Measurements from ENCODE around the gene FRS3.
"Not testable (repeated sequence)": the region's sequence is repeated elsewhere in the genome, so short reads cannot be mapped to it uniquely, and the experiment has no call there.

Gene FRS3

DNA sequence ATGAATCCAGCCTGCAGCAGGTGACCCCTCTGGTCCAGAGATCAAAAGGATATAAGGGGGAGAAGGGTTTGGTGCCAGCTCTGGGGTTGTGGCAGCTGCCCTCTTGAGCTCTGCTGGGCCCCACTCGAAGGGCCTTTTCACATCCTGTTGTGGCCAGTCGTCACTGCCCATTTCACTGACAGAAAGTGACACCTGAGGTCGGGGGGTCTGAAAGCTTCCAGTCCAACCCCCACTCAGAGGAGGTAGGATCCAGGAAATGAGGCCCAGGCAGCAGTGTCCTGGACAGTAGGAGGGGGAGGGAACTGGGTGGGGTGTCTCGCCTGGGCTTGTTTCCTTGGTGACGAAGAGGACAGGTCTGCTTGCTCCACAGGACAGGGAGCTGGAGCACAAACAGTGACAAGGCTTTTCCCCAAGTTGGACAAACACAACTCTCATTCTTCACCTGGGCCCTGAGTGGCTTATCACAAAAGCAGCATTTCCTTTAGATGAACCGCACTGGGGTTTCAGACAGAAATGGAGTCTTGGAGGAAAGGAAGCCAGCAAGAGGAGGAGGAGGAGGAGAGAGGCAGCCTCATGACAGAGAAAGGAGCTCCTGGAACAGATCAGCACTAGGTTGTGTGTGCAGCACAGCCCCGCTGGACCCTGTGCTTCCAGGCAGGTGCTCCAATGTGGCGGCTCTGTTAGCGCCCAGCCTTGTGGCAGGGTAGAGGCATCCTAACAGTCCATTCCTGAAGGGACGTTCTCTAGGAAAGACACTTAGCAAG, 11.0 kb downstream of the FRS3 start:
- no peak for DNase-seq

DNA sequence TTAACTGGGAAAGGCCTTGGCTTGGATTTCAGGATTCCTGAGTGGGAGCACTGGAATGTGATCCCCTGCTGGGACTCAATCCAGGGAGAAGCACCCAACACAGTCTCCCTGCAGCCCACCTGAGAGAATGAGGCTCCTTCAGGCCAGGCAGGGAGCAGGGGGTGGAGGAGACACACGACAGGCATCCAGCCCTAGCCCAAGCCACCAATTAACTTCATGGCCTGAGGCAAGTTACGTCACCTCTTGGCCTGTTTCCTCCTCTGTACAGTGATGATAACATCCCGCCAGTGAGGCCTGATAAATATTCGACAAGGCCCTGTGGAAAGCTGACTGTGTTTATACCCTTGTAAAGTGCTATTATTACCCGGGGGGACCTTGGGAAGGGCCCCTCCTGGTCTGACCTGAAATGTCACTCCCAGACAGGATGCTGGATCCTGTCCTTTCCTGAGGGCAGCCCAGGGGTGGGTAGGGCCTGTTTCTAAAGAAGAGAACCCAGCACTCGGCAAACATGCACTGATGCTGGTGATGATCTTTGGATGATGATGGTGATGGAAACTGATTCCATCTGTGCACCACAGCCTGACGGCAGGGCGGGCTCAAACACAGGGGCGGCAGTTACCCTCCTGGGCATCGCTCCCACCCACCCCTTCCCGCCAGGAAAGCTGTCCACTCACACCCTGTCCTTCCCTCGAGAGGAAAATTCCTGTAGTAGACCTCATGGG, 12.4 kb downstream of the FRS3 start:
- no peak for DNase-seq

DNA sequence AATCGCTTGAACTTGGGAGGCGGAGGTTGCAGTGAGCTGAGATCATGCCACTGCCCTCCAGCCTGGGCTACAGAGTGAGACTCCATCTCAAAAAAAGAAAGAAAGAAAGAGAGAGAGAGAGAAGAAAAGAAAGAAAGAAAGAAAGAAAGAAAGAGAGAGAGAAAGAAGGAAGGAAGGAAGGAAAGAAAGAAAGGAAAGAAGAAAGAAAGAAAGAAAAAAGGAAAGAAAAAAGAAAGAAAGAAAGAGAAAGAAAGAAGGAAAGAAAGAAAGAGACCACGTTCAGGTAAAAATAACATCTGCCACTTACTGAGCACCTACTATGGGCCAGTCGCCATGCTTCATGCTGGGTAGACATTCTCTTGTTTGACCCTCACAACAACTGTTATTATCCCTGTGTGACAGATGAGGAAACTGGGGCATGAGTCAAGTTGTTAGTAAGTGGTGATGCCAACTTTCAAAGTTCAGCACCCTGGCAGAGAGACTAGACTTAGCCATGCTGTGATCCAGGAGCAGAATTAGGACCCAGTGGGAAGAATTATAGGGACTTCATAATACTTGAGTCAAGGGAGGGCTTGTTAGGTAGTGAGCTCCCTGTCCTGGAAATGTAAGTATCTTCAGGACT, 13.5 kb downstream of the FRS3 start:
- DNase-seq = not testable (repeated sequence)

DNA sequence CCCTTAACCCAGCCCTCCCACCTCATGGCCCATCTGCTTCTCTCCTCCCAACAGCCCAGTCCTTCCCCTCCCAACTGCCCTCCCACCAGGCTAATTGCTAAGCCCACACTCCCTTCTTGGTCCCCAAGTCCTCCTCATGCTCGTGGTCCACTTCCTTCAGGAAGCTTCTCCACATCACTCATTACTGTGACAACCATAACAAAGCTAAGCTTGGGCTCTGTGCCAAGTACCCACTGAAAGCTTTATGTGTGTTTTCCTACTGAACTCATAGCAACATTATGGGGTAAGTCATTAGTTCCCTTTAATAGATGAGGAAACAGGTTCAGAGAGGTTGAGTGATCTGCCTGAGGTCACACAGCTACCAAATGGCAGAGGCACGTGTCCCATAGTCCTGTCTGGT, 16.2 kb downstream of the FRS3 start:
- DNase-seq = no peak

DNA sequence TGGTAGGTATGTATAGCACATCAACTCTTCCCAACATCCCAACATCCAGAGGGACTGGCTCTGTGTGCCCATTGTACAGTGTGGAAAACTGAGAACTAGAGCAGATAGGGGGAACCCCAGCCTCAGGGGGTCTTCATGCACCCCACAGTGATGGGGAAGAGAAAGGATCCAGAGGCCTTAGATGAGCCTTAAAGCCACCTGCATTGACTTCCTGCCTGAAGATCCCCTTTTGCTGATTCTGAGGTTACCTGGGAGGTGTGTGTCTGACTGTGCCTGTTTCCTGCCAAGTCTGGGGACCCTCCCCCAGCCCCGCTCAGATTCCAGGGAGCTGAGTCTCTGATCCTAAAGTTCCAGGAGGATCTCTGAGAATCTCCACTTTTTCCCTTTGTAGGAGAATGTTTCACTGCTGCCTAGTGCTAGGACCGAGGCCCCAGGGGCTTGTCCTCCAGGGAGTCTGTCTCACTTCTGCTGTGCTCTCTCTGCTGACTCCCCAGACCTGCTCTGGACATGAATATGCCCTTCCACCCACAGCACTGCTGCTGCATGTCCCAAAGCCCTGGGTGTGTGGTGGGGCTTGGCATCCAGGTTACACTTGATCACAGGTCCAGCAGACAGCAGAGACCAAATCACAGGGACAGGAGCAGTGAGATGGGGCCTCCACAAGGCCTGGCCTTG, 19.7 kb downstream of the FRS3 start:
- DNase-seq = no peak

DNA sequence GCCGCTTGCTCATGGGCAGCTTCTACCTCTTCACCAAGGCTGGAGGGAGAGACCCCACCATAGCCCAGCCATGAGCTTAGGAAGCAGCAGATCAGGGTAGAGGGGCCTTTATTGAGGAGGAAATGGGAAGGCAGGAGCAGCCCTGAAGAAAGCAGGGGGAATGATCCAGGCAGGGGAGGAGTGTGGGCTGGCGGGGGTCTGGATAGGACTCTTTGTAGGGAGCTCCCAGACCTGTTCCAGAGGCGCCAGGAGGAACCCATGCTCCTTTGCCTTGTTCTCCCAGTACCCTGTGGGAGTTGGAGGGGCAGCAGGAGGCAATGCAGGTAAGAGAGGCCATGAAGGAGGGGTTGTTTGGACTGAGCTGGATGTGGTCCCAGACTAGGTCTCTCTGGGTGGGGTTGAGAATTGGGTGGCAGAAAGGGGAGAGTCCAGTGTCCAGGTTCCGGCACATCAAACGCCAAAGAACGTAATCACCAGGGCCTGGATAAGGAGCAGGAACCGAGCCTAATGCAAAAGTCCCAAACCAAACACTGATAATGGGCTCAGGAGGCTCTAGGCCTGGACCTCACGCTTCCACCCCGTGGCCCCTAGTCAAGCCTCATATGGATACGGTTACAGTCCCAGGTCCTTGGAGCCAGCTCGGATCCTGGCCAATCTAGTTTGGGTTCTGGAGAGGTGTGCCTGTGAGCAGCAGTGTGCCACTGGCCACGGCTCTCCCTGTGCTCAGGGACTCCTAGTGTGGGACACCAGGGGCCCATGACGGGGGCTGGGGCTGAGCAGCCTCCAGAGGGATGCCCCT, 20.4 kb downstream of the FRS3 start:
- DNase-seq = no peak

DNA sequence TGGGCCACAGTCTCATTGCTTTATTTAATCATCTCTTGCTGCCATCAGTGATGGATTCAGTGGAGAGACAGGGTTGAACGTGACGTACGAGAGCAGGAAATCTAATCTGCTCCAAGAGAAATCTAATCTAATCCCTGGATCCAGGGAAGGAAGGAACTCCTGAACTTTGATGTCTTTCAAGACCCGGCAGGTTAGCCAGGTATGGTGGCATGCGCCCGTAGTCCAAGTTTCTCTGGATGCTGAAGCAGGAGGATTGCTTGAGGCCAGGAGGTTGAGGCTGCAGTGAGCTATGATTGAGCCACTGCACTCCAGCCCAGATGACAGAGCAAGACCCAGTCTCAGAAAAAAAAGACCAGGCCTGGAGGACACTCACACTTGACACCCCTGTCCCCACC, 21.1 kb downstream of the FRS3 start:
- no peak for DNase-seq

DNA sequence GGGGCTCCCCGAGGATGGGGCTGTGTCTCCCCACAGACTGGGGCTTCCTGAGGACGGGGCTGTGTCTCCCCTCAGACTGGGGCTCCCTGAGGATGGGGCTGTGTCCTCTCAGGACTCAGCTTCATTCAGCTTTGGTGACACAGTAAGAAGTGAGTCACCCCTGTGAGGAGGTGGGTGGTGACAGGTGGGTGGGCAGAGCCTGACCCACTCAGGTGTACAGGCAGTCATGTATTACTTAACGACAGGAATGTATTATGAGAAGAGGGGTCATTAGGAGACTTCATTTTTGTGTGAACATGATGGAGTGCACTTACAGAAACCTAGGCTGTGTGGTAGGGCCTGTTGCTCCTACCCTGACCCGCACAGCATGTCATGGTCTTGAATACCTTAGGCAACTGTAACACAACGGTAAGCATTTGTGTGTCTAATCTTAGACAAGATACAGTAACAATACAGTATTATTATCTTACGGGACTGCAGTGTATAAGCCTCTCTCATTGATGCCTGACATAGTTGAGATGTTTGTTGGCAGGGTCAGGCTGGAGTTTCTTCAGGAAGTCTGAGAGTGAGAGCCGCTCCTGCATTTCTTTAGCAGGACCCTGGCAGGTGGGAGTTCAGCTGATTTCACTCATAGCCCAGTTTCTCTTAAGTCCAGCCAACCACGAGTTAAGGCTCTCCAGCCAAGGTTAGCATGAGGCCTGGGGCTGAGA, 21.6 kb downstream of the FRS3 start:
- no peak for DNase-seq

DNA sequence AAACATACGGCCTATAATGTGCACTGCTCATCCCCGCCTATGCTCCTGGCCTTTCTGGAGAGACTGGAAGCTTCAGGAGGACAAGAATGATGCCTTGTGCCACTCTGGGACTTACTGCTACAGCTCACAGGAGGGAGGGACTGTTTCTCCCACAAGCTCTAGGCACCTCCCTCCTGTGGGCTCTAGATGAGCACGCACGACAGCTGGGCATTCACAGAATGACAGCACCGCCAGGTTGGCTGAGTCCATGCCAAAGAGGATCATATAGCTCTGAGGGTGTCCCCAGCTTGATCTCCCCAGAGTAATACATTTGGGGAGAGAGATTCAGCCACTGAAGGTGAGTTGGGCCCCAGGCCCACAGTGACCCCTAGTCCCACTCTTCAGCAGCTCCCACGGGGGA, 22.4 kb downstream of the FRS3 start:
- no peak for DNase-seq

DNA sequence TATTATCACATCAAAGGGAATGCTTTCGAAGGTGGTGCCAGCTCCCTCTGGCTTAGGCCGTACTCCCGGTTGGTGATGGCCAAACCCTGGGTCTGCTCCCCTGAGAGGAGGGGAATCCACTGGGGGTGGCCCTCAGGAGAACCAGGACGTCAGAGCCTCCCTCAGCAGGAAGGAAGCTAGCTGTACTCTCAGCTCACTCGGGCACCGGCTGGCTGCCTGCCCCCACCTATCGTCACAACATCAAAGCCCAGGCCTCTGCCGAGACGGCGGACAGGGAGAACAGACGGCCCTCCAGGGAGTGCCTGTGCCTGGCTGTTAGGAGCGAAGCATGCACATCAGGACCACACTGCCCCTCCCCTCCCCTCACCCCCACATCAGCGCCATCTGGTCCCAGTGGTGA, 23.3 kb downstream of the FRS3 start:
- DNase-seq = no peak

DNA sequence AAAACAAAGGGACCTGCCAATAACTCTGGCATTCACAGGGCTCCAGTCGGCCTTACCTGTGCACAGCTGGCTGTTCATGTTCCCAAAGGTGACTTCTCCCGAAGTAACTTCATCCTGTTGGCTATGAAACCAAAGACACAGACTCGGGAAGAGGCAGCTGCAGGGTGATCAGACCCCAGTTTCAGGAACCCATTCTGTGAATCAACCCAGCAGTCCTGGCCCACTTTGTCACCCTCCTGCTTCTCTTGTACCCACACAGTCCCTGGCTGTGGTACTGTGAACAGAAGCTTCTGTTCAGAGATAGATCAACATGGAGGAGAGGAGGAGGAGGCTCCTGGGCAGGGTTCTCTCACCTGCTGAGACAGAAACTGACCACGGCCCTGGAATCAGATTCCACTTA, 23.8 kb downstream of the FRS3 start:
- no peak for DNase-seq

DNA sequence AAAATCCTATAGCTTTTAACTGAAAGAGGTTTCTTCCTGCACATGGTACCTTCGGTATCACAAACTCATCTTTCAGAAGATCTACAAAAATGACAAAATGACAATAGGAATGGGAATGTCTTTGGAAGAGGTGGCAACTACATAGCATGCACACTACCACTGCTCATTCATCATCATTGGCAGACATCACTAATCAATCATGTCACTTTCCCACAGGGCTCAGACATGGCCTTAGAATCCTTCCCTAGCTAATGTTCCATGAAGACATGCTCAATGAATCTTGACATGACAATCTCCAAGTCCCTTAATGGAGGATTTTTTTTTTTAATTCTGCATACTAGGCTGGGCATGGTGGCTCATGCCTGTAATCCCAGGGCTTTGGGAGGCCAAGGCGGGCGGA, 29.3 kb downstream of the FRS3 start:
- DNase-seq = no peak

DNA sequence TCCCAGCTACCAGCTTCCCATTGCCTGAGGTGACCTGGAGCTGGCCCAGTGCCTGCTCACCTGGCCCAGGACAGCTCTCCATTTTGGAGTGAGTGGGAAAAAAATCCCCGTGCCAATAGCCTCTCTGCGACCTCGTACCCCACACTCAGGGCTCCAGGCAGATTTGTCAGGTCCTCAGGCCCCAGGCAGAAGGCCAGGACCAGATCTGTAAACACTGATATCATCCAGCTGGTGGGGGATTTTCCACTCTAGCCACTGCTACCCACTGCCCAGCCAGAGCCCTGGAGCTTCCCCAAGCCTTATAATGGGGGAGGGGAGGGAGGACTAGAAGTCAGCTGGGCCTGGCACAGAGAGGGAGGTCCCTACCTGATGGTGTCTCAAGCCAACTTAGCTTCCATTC, 31.2 kb downstream of the FRS3 start:
- DNase-seq = no peak

DNA sequence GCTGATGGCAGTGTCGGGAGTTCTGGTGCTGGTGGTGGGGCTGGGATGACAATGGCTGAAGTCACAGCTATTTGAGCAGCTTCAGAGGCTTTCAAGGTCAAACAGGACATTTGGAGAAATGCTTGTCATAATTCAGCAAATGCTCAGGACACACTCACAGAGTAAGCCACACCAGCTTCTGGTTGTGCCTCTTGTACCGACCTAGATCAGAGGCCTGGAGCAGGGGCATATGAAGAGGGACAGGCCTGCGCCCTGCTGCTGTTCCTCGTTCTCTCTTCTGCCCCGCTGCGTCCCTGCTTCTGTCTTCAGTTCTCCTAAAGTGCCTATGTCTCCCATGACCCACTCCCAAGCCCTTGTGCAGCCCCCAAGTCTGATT, 31.6 kb downstream of the FRS3 start:
- no peak for DNase-seq

DNA sequence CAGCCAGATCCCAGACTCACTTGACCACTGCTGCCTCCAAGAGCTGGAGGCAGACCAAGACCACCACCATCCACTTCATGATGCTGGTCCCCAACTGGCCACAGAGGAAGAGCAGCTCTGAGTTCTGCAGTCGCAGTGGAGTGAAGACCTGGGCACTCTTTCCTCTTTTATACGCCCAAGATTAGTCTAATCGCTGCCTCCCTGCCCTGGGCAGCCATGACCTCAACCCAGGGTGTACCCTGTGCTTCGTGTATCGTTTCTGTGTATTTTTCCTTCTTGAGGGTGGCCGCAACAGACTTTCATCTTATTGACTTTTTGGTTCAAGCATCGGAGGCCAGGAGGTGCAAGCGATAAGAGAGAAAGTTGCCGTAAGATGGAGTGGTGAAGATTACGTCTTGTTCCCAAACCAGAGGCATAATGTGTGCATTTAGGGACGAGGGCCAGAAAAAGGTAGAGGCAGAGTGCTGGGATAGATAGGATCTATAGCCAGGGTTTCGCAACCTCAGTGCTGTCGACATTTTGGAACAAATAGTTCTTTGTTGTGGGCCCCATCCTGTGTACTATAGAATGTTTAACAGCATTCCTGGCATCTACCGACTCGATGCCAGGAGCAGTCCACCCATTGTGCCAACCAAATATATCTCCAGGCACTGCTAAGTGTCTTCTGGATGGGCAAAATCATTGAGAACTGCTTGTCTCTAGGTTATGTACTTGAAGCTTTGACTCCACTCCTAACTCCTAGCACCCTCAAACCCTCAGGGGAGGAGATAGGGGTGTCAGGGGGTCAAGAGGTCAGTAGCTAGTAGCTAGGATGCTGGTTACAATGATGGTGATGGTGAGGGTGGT, 32.2 kb downstream of the FRS3 start, which contains the start of gene PGC:
Gene PGC, minus strand, starts transcription at position 142 of the 846 bp plus-strand sequence. Its CDS starts 63 bp downstream, at position 79.
- no peak for DNase-seq

DNA sequence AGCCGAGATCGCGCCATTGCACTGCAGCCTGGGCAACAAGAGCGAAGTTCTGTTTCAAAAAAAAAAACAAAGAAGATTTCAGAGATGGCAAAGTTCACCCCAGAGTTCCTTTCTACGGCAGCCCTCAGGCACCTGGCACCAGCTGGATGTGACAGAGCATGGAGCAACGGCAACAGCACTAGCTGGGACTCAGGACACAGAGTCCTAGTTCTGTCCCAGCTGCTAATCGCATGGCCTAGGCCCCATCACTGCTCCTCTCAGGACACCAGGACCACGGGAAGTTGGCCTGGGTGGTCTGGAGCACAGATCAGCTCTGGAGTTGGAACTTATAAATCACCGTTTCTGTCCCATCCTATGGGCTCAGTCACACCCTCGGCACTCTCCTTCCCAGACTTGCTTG, 33.6 kb downstream of the FRS3 start:
- DNase-seq = no peak

DNA sequence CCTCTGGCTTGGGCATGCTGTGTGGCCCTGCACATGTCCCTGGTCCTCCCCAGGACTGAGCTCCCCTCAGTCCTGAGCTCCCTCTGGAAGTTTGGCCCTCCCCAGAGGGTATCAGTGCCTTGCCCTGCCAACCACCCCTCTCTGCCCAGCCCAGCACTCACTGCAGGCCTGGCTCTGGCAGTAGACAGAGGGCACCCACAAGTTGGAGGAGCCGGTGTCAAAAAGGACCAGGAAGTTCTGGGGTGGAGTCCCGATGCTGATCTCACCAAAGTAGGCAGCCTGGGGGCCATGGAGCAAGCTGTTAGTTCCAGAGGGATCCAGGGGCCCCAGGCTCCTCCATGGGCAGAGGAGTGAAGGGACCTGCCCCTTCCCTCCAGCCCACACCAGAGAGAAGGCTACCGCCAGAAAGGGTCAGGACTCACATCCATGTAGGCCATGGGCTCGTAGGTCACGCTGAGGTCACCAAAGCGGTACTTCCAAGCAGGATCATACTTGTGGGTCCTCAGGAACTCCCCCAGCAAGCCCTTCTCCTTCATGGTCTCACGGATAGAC, 35.4 kb downstream of the FRS3 start:
- no peak for DNase-seq

DNA sequence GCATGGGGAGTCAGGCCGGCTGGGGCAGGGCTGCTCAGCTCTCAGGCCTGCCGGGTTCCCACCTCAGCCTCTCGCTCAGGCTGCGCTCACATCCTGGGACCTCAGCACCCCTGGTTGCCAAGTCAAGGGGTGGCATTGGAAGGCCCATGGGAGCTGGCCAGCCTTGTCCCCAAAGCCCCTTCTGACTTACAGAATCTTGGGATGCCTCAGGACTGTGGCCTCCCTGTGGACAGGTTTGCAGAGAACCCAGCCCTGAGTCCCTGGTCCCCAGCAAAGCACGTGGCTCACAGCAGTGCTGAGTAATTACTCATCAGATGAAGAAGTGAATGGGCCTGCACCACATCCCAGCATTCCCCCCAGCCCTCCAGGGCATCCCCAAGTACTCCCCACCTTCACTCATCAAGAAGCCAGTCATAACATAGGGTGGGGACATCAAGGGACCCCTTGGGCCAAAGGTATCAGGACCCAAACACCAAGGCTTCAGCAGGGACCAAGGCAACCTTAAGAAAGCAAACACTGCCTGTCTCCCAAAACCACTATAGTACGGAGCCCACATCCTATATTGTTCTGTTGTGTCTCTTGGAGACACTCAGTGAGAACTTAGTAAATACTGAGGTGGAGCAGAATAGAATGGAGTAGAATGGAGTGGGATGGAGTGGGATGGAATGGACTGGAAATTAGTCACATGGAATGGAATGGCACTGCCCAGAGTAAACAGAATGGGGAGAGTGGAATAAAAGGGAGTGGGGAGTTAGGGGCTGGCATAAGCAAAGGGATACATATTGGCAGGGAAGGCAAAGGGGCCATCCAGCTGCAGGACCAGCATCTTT, 36.1 kb downstream of the FRS3 start:
- DNase-seq = no peak

DNA sequence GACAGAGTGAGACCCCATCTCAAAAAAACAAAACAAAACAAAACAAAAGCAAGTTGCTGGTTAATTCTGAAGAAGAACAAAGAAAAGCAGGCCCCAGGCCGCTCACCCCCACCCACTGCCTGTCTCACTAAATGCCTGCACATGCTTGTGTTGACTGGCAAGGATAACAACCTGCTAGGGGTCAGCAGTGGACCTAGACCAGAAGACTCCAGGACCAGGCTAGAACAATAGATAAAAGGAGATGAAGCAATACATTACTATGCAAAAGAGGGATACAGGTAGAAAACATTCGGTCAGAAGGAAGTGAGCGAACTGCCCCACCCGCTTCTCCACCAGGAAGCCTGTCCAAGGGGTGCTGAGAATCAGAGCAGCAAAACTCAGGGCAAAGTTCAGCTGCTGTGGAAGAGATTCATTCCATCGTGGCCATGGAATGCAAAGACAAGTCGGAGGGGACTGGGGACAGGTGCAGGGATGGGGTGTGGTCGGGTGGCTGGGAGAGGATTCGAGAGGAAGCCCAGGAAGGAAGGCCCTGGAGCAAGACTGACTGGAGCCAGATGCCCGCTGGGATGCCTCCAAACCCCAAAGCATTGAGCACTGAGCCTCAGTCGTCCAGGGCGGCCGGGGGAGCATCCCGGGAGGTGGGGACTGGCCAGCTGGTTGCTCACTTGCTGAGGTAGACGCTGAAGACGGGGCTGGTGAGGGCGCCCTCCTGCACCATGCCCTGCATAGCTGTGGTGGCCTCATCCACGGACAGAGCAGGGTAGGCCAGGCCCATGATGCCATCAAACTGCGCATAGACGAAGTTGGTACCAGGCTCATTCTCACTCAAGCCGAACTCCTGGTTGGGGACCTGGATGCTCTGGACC, 37.8 kb downstream of the FRS3 start:
- DNase-seq = no peak

Data from stimulated activated CD4-positive, alpha-beta T cell treated with anti-CD3 and anti-CD28 coated beads, Interleukin-2, amount 100 ng/mL, for 48 hours (primary cell).